DND-41 (cell line): ENCODE results near the gene PRICKLE2.

ENCODE experiments used
- EZH2 ChIP-seq: IDR thresholded peaks from 3 replicates; pipeline ENCODE4 v1.6.1; 2012; ENCODE audit warnings: borderline replicate concordance, low read depth, mild to moderate bottlenecking, moderate library complexity, low read length, inconsistent platforms; ENCODE audit not compliant: severe bottlenecking
- TF ChIP-seq, protein P1 (sequence below): IDR thresholded peaks from 2 replicates; pipeline ENCODE4 v1.5.1; 2012; ENCODE audit warnings: borderline replicate concordance, low read length, moderate library complexity, mild to moderate bottlenecking; ENCODE audit not compliant: poor library complexity, severe bottlenecking; ENCODE audit errors: extremely low read depth

DNA sequence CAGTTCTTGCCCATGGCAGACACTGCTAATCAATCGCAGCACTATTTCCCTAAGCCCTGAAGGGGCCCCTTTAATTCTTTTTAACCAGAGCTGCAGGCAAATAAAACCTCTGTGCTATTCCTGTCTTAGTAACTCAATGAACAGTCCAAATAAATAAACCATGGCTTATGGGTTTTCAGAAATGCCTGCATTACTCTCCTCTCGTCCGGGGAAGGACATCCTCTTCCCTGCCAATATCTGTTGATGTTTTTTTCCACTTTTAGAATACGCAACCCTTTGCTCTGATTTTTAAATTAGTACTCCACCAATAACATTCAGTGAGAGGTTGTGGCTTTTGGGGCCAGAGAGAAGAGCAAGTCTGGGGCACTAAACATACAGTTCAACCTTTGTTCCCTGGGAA, 35.2 kb upstream of the PRICKLE2 start:
- TF ChIP-seq, protein P1, sequence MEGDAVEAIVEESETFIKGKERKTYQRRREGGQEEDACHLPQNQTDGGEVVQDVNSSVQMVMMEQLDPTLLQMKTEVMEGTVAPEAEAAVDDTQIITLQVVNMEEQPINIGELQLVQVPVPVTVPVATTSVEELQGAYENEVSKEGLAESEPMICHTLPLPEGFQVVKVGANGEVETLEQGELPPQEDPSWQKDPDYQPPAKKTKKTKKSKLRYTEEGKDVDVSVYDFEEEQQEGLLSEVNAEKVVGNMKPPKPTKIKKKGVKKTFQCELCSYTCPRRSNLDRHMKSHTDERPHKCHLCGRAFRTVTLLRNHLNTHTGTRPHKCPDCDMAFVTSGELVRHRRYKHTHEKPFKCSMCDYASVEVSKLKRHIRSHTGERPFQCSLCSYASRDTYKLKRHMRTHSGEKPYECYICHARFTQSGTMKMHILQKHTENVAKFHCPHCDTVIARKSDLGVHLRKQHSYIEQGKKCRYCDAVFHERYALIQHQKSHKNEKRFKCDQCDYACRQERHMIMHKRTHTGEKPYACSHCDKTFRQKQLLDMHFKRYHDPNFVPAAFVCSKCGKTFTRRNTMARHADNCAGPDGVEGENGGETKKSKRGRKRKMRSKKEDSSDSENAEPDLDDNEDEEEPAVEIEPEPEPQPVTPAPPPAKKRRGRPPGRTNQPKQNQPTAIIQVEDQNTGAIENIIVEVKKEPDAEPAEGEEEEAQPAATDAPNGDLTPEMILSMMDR: no peak
- no peak for TF ChIP-seq EZH2
